HL-60 (cell line): ENCODE data around the gene CCDC159.

ENCODE experiments used
- DNase-seq, 2 experiments: peaks; one replicate each; pipeline ENCODE4 v3.0.0-alpha.2; 2010 to 2020; ENCODE audit warnings: low read depth in 1 of 2, low spot score in 1 of 2
- H3K27ac ChIP-seq: fragments of 250-450 bp; sonication (Bioruptor Pico); replicated peaks from 2 replicates; pipeline ENCODE4 v1.5.1; 2020; ENCODE audit warnings: mild to moderate bottlenecking, moderate library complexity
- H3K27me3 ChIP-seq: fragments of 250-450 bp; sonication (Bioruptor Pico); 2 replicates; pipeline ENCODE4 v1.5.1; 2021; ENCODE audit warnings: mild to moderate bottlenecking, moderate library complexity; ENCODE audit not compliant: insufficient read depth, poor library complexity, severe bottlenecking
- H3K4me3 ChIP-seq: replicated peaks from 2 replicates; pipeline ENCODE4 v1.5.1; 2011; ENCODE audit warnings: mild to moderate bottlenecking, control low read depth, low read length; ENCODE audit not compliant: insufficient read depth
- CTCF ChIP-seq: IDR thresholded peaks from one replicate; pipeline ENCODE4 v1.5.1; 2011; ENCODE audit warnings: low read length, control low read depth, inconsistent platforms; ENCODE audit not compliant: insufficient read depth
- GABPA ChIP-seq: IDR thresholded peaks from 2 replicates; pipeline ENCODE4 v1.6.1; 2012; ENCODE audit warnings: low read depth
- POLR2AphosphoS5 ChIP-seq: IDR thresholded peaks from 2 replicates; pipeline ENCODE4 v1.6.1; 2012; ENCODE audit warnings: low read depth
- SPI1 ChIP-seq: IDR thresholded peaks from 2 replicates; pipeline ENCODE4 v1.6.1; 2012; ENCODE audit warnings: low read depth, mild to moderate bottlenecking, borderline replicate concordance
- TF ChIP-seq, protein P1 (sequence below): IDR thresholded peaks from 2 replicates; pipeline ENCODE4 v1.6.1; 2012; ENCODE audit warnings: low read depth; ENCODE audit not compliant: insufficient replicate concordance

The CCDC159 gene

DNA sequence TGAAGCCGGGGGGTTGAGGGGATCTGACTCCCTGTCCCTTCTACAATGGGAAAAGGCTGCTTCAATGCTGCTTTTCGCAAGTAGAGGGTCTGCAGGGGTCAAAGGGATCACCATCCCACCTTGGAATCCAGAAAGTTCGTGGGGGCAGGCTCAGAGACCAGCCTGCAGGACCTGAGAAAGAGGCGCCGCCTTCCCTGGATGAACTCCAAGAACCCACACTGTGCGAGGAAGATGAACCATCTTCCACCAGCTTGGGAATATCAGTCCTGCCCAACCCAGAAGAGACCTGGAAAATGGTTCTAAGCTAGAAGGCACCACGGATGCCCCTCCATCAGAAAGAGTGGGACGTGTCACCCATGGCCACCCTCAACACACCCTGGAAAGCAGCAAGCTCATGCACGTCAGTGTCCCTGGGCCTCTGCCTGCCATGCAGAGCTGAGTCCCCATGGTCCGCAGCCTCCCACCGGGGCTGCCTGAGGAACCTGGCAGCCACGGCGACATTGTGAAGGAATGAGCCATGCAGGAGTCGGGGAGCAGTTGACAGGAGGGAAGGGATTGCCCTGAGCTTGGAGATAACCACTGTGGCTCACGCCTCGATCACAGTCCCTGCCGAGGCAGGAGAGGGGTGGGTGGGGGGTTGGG is 21.4 kb upstream of the CCDC159 start:
- peak overlapping the region; percentile 77 for H3K27ac ChIP-seq
- no peak overlapping the region for H3K4me3 ChIP-seq
- no peaks in the 10 kb centered on the region for H3K27me3 ChIP-seq
- no peak for TF ChIP-seq POLR2AphosphoS5
- TF ChIP-seq, protein P1, sequence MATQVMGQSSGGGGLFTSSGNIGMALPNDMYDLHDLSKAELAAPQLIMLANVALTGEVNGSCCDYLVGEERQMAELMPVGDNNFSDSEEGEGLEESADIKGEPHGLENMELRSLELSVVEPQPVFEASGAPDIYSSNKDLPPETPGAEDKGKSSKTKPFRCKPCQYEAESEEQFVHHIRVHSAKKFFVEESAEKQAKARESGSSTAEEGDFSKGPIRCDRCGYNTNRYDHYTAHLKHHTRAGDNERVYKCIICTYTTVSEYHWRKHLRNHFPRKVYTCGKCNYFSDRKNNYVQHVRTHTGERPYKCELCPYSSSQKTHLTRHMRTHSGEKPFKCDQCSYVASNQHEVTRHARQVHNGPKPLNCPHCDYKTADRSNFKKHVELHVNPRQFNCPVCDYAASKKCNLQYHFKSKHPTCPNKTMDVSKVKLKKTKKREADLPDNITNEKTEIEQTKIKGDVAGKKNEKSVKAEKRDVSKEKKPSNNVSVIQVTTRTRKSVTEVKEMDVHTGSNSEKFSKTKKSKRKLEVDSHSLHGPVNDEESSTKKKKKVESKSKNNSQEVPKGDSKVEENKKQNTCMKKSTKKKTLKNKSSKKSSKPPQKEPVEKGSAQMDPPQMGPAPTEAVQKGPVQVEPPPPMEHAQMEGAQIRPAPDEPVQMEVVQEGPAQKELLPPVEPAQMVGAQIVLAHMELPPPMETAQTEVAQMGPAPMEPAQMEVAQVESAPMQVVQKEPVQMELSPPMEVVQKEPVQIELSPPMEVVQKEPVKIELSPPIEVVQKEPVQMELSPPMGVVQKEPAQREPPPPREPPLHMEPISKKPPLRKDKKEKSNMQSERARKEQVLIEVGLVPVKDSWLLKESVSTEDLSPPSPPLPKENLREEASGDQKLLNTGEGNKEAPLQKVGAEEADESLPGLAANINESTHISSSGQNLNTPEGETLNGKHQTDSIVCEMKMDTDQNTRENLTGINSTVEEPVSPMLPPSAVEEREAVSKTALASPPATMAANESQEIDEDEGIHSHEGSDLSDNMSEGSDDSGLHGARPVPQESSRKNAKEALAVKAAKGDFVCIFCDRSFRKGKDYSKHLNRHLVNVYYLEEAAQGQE: no peak
- no peak for TF ChIP-seq SPI1
- no peak for TF ChIP-seq GABPA
- TF ChIP-seq CTCF: no peak
- no peak for DNase-seq

GRCh38 chr19:11325544-11325943 is 20.8 kb upstream of the CCDC159 start:
- Histone ChIP-seq H3K27me3 (no peaks in the 10 kb centered on the region), H3K4me3 (no peak overlapping the region), H3K27ac (peak overlapping the region; percentile 77)
- DNase-seq: no peak
- TF ChIP-seq CTCF: no peak
- TF ChIP-seq POLR2AphosphoS5: no peak
- TF ChIP-seq, protein P1: no peak
- TF ChIP-seq SPI1: no peak
- no peak for TF ChIP-seq GABPA

GRCh38 chr19:11330127-11330526 is 16.2 kb upstream of the CCDC159 start:
- H3K27me3 ChIP-seq: no peaks in the 10 kb centered on the region
- TF ChIP-seq GABPA (no peak), CTCF (no peak), SPI1 (no peak), POLR2AphosphoS5 (no peak)
- TF ChIP-seq, protein P1: no peak
- no peak for DNase-seq
- H3K4me3 ChIP-seq: no peak overlapping the region
- 0 out of 2 replicates have a peak overlapping the region, but pooled peaks have one; percentile 8 for H3K27ac ChIP-seq
